ENCODE data around the gene PPP1R3F.

The PPP1R3F gene

DNA sequence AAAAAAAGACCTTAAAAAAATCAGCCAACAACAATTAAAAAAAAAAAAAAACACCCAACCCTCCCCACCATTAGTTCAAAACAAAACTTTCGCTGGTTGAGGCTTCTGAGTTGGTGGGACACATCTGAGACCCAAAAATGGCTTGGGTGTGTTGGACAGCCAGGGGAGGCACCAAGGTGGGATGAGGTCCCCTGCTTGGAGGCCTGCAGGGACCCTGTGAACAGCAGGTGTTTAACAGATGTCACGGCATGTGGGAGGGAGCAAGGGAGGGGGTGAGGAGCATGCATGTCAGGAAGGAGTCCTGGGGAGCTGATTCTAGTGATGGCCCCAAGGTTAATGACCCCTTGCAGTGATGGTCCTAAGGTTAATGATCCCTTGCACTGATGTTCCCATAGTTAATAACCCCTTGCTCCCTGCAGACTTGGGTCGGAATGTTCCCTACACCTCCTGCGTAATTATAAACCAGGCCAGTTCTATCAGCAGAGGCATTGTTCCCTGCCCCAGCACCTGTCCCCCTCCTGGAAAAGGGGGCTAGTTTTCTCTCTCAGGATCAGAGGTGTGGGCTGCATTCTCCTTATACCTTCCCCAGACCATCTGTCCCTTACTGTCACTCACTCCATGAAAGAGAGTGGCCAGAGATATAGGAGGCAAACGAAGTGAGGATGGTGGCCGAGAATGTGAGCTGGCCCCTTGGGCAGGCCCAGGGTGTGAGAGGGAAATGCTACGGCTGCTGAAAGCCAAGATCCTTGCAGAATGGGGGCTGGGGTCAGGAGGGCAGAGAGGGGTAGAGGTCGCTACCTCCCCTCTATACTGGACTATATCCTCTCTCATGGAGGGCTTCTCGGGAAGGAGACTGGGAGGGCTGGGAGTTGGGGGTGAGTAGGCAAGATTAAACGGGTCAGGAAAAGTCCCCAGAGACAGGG lies 2.8 kb upstream of the PPP1R3F start:
- TF ChIP-seq, protein P1, sequence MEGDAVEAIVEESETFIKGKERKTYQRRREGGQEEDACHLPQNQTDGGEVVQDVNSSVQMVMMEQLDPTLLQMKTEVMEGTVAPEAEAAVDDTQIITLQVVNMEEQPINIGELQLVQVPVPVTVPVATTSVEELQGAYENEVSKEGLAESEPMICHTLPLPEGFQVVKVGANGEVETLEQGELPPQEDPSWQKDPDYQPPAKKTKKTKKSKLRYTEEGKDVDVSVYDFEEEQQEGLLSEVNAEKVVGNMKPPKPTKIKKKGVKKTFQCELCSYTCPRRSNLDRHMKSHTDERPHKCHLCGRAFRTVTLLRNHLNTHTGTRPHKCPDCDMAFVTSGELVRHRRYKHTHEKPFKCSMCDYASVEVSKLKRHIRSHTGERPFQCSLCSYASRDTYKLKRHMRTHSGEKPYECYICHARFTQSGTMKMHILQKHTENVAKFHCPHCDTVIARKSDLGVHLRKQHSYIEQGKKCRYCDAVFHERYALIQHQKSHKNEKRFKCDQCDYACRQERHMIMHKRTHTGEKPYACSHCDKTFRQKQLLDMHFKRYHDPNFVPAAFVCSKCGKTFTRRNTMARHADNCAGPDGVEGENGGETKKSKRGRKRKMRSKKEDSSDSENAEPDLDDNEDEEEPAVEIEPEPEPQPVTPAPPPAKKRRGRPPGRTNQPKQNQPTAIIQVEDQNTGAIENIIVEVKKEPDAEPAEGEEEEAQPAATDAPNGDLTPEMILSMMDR (conservative IDR thresholded peaks at IDR 0.05) = no peak

DNA sequence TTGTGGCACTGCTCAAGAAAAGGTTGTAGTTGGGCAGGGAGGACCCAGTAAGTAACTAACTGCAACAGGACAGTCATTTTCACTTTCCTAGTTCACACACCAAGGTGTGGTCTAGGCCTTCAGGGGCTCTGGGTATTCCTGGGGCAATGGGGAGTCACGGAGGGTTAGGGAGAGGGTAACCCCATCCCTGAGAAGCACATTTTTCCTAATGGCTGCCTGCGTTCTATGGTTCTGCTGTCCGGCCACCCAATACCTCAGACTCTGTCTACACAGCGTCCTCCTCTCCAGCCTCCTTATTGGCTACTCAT lies 937 bp upstream of the PPP1R3F start:
- TF ChIP-seq, protein P1 (conservative IDR thresholded peaks at IDR 0.05) = no peak
- H3K27ac ChIP-seq = peak overlapping the region; percentile 73

More for the DNA sequence above, 2.8 kb upstream of the PPP1R3F start:
- no peak overlapping the region for H3K27ac ChIP-seq

DNA sequence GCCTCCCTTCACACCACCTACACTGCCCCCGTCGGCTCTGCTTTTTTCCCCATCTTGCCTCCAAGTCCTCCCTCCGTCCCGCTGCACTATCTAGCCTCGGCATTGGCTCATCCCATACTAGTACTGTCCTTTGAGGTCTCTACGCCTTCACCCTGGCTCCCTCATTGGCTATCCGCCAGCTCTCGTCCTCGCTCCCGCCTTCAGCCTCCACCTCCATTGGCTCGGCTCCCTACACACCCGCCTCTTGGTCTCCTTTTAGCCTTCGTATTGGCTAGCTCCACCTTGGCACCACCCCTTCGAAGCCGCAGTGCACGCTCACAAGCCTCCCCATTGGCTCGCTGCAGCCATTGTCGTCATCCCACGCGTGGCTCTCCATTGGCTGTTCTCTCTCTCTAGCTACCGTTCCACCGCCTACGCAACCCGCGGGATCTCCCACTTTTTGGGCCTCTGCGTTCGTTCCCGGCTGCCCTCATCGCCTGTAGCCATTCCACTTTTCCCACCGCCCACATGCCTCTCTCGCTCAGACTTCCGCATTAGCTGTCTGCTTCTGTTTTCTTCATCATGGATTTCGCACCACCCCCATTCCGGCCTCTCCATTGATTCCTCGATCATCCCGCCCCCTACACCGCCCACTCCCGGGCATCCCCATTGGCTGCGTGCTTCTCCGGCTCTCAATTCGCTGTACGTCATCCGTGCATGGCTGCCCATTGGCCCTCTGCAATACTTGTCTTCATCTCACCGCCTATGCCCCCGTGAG lies 405 bp upstream of the PPP1R3F start:
- TF ChIP-seq, protein P1 (conservative IDR thresholded peaks at IDR 0.05) = no peak
- H3K27ac ChIP-seq = peak overlapping the region; percentile 73

DNA sequence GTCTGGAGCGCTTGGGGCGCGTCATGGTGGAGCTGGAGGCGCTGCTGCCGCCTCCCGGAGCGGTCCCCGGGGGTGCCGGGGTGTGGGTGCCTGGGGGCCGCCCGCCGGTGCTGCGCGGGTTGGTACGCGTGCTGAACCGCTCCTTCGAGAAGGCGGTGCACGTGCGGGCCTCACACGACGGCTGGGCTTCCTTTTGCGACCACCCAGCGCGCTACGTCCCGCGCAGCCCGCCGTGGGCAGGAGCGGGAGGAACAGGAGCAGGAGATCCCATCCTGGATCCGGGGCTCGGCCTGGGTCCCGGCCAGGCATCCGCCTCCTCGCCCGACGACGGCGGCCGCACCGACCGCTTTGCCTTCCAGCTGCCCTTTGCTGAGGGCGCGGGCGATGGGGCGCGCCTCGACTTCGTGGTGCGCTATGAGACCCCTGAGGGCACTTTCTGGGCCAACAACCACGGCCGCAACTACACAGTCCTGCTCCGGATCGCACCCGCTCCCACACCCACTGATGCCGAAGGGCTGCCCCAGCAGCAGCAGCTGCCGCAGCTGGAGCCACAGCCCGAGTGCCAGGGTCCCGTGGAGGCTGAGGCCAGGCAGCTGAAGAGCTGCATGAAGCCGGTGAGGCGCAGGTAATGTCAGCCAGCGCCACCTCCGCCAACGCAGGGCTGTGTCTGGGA lies 792 bp downstream of the PPP1R3F start:
- TF ChIP-seq, protein P1 (conservative IDR thresholded peaks at IDR 0.05) = no peak
- peak overlapping the region; percentile 73 for H3K27ac ChIP-seq

- H3K27ac ChIP-seq = no peak overlapping the region
- TF ChIP-seq, protein P1 (conservative IDR thresholded peaks at IDR 0.05) = no peak
Observed at GRCh38 chrX:49271341-49271740, 1.7 kb downstream of the PPP1R3F start.

GRCh38 chrX:49272421-49272820 lies 2.8 kb downstream of the PPP1R3F start:
- H3K27ac ChIP-seq = no peak overlapping the region
- TF ChIP-seq, protein P1 (conservative IDR thresholded peaks at IDR 0.05) = no peak

DNA sequence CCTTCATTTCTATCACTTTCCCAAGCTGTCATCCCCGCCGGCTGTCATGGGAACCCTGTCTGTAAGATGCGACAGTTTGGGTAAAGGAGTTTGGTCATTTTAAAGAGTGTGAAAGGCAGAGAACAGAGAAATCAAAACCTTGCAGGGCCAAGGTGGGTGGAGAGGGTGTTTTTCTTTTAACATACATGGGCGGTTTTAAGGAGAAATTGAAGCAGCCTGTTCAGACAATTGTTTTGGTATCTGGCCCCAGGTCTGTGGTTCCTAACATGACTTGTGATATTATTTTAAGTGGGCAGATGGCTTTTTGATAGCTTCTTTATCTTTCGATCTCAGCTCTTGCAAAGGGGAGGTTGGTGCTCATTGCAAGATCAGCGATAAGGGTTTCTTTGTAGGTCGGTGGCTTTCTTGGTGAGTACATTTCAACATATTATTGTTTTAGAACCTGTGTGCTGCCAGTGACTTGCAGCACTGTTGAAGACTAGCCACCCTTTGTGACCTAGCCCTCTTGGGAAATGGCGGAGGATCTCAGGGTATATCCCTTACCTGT lies 3.7 kb downstream of the PPP1R3F start:
- no peak overlapping the region for H3K27ac ChIP-seq
- TF ChIP-seq, protein P1 (conservative IDR thresholded peaks at IDR 0.05) = no peak
